Left ventricle myocardium inferior (tissue), 1 donor: ENCODE data around the gene SH2D6. TPM values are rescaled to one million over a fixed set of nuclear protein-coding genes. Genes with fewer than 3 reads are reported as not detected.

Experiments used
- DNase-seq: peaks from one replicate; pipeline ENCODE4 v3.0.0-alpha.2; 2020
- H3K27ac ChIP-seq: fragments of 200-600 bp; replicated peaks from 2 replicates; pipeline ENCODE4 v1.8.0; 2021
- H3K27me3 ChIP-seq: fragments of 200-600 bp; 2 replicates; pipeline ENCODE4 v1.8.0; 2021; ENCODE audit warnings: low read depth
- H3K36me3 ChIP-seq: fragments of 200-600 bp; 2 replicates; pipeline ENCODE4 v1.8.0; 2021
- H3K4me1 ChIP-seq: fragments of 200-600 bp; 2 replicates; pipeline ENCODE4 v1.8.0; 2021
- H3K4me3 ChIP-seq: fragments of 200-600 bp; 2 replicates; pipeline ENCODE4 v1.8.0; 2021; ENCODE audit warnings: mild to moderate bottlenecking, moderate library complexity
- H3K9me3 ChIP-seq: fragments of 200-600 bp; replicated peaks from 2 replicates; pipeline ENCODE4 v1.8.0; 2021
- intact Hi-C: fragments of 100-400 bp; cut with micrococcal nuclease; formaldehyde crosslinking; loops from one replicate; pipeline ENCODE4 v1.11.0; 2022
- total RNA-seq: library from RNA; stranded (reverse); fragmentation: NEBNext Ultra II Directional; extraction: Animal tissue kit (Norgen Biotek cat#: 25700); gene quantifications from one replicate; pipeline ENCODE4 v1.2.1, GENCODE V29; 2021
- TF ChIP-seq, protein P1 (sequence below): fragments of 200-600 bp; IDR thresholded peaks from 2 replicates; pipeline ENCODE4 v1.8.0; 2021; ENCODE audit warnings: antibody characterized with exemption, mild to moderate bottlenecking, borderline replicate concordance
- donor health status: DM: no; HTN: yes; CAD: no; lungs with severe emphysema.

The SH2D6 gene
- total RNA-seq, 1 donor from 2014 or later, result not detected

DNA sequence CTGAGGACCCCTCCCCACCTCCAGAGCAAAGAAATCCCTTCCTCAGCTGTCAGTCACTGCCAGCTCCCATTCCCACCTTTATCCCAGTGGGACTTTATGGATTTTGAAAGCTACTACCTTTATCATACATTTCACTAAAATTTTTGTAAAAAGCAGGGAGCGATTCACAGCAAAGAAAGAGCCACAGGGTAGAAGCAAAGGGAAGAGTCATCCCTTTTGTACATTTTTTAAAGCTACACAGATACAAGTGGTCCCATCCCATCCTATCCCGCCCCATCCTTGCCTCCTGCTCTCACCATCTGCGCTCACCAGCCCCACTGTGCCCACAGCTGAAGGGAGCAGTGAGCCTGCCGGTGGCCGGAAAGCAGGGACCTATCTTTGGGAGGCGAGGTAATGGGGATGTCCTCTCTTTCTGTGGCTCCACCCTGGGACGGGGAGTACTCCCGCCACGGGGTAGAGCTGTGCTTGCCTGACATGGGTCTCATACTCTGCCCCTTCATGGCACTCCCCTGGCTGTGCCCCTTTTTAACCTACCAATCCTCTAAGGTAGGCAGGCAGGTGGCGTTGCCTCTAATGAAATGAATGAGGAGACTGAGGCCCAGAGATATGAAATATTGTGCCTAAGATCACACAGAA is 13.2 kb downstream of the SH2D6 start:
- DNase-seq, result no peak
- H3K4me1 ChIP-seq, result peaks cover 37% of the 10 kb centered on the region
- no peak overlapping the region for H3K4me3 ChIP-seq
- H3K27ac ChIP-seq, result peak overlapping the region; percentile 16
- intact Hi-C loops, result no loop called here
- H3K27me3 ChIP-seq, result no peaks in the 10 kb centered on the region
- H3K36me3 ChIP-seq, result no peaks in the 10 kb centered on the region
- H3K9me3 ChIP-seq, result no peaks in the 10 kb centered on the region
- TF ChIP-seq, protein P1, sequence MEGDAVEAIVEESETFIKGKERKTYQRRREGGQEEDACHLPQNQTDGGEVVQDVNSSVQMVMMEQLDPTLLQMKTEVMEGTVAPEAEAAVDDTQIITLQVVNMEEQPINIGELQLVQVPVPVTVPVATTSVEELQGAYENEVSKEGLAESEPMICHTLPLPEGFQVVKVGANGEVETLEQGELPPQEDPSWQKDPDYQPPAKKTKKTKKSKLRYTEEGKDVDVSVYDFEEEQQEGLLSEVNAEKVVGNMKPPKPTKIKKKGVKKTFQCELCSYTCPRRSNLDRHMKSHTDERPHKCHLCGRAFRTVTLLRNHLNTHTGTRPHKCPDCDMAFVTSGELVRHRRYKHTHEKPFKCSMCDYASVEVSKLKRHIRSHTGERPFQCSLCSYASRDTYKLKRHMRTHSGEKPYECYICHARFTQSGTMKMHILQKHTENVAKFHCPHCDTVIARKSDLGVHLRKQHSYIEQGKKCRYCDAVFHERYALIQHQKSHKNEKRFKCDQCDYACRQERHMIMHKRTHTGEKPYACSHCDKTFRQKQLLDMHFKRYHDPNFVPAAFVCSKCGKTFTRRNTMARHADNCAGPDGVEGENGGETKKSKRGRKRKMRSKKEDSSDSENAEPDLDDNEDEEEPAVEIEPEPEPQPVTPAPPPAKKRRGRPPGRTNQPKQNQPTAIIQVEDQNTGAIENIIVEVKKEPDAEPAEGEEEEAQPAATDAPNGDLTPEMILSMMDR, result no peak

GRCh38 chr2:85433511-85434089 is 15.1 kb downstream of the SH2D6 start:
- Histone ChIP-seq H3K4me1 (peaks cover 56% of the 10 kb centered on the region), H3K36me3 (no peaks in the 10 kb centered on the region), H3K9me3 (no peaks in the 10 kb centered on the region), H3K27ac (peak overlapping the region; percentile 96), H3K4me3 (no peak overlapping the region), H3K27me3 (no peaks in the 10 kb centered on the region)
- intact Hi-C loops, result no loop called here
- peak; percentile 89 for DNase-seq
- TF ChIP-seq, protein P1, result no peak

- Histone ChIP-seq H3K27me3 (no peaks in the 10 kb centered on the region), H3K9me3 (no peaks in the 10 kb centered on the region), H3K4me1 (peaks cover 63% of the 10 kb centered on the region), H3K27ac (peak overlapping the region; percentile 96), H3K4me3 (no peak overlapping the region), H3K36me3 (no peaks in the 10 kb centered on the region)
- TF ChIP-seq, protein P1, result no peak
- no peak for DNase-seq
- intact Hi-C loops, result no loop called here
Measured at GRCh38 chr2:85434696-85435095, 16.2 kb downstream of the SH2D6 start.

- intact Hi-C loops, result no loop called here
- Histone ChIP-seq H3K9me3 (no peaks in the 10 kb centered on the region), H3K4me1 (peaks cover 63% of the 10 kb centered on the region), H3K4me3 (no peak overlapping the region), H3K27me3 (no peaks in the 10 kb centered on the region), H3K27ac (peak overlapping the region; percentile 96), H3K36me3 (no peaks in the 10 kb centered on the region)
- DNase-seq, result no peak
- TF ChIP-seq, protein P1, result no peak
Measured at GRCh38 chr2:85435220-85435958, 16.9 kb downstream of the SH2D6 start.

DNA sequence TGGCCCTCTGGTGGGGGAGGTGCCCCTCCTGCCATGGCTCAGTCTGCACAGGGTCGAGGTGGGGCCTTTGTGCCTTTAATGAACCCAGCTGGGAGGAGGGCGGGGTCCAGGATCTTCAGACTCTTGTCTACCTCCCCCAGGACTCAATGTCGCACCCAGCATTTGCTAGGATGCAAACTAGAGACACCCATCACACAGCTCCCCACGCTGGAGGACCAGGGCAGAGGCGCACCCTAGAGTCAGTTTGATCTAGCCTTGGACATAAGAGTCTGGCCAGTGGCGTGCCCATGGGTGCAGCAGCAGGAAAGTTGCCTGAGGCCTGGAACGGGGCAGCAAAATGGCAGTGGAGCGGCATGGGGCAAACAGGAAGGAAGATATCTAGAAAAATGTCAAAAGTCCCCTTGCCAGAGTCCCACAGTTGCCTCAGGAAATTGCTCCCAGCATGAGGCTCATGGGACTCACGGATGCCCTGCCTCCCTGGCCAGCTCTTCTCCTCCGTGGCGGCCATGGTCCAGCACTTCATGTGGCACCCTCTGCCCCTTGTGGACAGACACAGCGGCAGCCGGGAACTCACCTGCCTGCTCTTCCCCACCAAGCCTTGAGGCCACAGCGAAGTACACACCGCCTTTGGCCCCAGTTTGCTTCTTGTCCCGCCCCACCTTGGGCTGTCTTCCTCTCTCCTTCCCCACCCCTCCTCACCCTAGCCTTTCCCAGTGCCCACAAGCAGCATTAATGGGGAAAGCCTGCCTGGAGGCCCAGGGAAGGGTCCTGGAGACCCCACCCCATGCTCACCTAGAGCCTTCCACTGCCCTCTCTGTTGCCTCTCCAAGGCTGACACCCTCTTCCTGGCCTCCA is 17.7 kb downstream of the SH2D6 start:
- no peak for DNase-seq
- Histone ChIP-seq H3K4me1 (peaks cover 63% of the 10 kb centered on the region), H3K9me3 (no peaks in the 10 kb centered on the region)

More for the DNA sequence above, 17.7 kb downstream of the SH2D6 start:
- intact Hi-C loops, result no loop called here
- Histone ChIP-seq H3K4me3 (no peak overlapping the region), H3K27ac (peak overlapping the region; percentile 96), H3K27me3 (no peaks in the 10 kb centered on the region), H3K36me3 (no peaks in the 10 kb centered on the region)
- TF ChIP-seq, protein P1, result no peak
